WI38 (cell line): Measurements from ENCODE around the gene CHD6.

Experiments
- H3K4me3 ChIP-seq: 2 replicates; pipeline ENCODE4 v1.5.1; 2011; ENCODE audit warnings: low read depth, mild to moderate bottlenecking, control low read depth, low read length
- TF ChIP-seq, protein P1 (sequence below): IDR thresholded peaks from 2 replicates; pipeline ENCODE4 v1.5.1; 2012; ENCODE audit warnings: low read depth, mild to moderate bottlenecking, control low read depth, low read length

The CHD6 gene

DNA sequence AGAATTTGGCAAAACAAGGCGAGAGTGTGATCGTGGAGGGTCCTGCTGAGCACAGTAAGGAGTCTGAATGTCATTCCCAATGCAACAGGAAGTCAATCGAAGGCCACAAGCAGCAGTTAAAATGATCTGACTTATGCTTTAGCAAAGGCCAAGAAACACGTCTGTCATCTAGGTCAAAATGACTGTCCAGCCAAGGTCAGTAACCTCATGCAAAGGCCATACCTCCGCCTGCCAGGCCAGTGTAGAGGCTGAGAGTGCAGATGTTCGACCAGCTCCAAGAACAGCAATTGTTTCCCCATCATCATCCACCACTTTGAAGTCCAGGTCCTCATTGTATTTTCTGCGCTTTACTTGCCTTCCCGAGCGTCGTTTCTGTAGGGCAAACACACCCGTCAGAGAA is 105.6 kb downstream of the CHD6 start:
- TF ChIP-seq, protein P1, sequence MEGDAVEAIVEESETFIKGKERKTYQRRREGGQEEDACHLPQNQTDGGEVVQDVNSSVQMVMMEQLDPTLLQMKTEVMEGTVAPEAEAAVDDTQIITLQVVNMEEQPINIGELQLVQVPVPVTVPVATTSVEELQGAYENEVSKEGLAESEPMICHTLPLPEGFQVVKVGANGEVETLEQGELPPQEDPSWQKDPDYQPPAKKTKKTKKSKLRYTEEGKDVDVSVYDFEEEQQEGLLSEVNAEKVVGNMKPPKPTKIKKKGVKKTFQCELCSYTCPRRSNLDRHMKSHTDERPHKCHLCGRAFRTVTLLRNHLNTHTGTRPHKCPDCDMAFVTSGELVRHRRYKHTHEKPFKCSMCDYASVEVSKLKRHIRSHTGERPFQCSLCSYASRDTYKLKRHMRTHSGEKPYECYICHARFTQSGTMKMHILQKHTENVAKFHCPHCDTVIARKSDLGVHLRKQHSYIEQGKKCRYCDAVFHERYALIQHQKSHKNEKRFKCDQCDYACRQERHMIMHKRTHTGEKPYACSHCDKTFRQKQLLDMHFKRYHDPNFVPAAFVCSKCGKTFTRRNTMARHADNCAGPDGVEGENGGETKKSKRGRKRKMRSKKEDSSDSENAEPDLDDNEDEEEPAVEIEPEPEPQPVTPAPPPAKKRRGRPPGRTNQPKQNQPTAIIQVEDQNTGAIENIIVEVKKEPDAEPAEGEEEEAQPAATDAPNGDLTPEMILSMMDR, result no peak
- no peak overlapping the region for H3K4me3 ChIP-seq

DNA sequence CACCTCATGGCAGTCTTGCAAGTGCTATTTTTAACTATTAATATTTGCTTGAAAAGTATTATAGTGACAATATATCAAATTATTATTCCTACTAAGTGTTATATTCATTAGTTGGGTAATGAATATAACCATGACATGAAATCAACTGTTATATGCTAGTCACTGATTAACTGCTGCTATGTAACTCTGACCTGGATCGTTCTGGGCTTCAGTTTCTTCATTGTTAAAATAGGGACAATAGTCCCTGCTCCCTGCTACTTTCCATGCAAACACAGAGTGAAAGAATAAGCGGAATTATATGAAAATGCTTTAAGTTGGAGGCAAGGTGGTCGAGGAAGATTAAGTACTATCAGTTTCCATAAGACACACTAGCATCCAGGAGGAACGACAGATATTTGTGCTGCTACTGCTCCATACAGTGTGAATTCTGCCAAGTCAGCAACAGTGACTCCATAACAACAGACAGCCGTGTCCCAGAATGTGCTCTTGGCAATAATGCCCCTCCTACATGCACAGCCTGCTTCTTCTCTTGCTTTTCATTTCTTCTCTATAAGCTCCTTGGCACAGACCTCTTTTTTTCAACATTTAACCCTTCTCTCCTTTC is 107.2 kb downstream of the CHD6 start:
- TF ChIP-seq, protein P1, result no peak

DNA sequence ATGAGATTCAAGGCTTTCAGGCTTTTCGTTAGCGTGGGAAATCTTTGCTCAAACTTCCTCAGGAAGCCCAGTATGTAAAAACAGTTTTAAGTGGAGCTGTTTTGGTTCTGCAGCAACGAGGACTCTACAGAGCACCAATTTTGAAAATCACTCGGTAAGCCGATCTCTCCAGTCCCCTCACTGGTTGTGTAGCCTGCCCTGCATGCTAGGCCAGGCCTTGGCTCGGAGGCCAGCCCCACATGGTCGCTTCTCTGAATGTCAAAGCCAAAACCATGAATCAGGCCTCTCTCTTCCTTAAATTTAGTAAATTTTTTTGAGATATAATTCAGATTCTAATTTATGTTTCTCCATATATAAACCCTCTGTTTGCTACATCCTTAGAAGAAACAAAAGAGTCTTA is 108.0 kb downstream of the CHD6 start:
- no peak overlapping the region for H3K4me3 ChIP-seq
- TF ChIP-seq, protein P1, result no peak

More for the DNA sequence above, 107.2 kb downstream of the CHD6 start:
- H3K4me3 ChIP-seq, result no peak overlapping the region

DNA sequence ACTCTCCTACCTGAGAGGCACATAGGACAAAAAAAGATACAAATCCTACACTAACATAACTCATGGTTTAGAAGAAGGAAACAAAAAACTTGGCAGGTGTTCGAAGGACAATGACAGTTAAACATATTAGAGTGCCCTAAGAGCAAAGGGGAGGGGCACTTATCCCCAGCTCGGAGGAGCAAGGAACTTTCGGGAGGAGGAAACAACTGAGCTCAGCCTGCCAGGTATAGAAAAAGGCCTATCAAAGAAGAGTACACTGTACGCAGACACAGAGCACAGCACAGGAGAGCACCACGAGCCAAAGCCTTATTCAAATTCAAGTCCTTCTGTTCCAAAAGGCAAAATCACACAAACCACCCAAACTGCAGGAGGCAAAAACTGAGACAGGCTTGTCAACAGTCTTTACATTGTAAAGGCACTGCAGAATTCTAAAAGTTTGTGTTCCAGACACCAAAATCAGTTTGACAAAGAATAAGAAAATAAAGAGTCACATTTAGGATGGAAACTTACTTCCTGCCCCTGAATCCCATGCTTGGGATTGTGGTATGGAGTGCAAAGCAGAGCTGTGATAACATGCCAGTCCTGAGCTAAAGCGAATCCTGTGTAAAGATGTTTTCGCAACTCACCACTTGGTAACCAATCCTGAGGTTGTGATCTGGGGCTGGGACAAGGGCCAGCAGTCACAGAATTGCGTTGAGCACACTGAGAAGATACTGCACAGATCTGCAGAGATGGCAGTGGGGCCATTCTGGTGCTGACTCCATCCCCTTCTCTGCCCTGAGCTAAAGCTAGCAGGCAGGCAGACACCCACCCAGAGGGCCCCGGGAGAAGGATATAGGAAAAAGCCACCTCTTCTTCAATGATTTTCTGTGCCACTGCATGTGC is 108.6 kb downstream of the CHD6 start:
- no peak overlapping the region for H3K4me3 ChIP-seq
- TF ChIP-seq, protein P1, result no peak

- TF ChIP-seq, protein P1, result no peak
- H3K4me3 ChIP-seq, result no peak overlapping the region
These were observed 109.8 kb downstream of the CHD6 start for GRCh38 chr20:41508335-41508734.

DNA sequence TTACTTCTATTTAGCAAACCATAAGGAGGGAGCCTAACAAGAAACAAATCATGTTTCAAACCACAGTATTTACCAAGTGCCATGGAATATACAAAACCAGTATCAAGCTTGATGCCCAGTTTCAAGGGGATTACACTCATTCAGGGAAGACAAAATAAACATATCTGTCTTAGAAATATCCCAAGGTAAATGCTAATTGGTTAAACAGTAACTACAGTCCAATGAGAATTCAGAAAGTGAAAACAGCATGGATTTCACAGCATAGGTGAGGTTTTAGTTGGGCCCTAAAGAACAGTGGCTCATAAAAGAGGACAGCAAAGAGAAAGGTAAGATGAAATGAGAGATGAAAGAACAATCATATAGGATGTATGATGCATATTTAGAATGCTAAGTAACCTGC is 110.3 kb downstream of the CHD6 start:
- H3K4me3 ChIP-seq, result no peak overlapping the region
- TF ChIP-seq, protein P1, result no peak

DNA sequence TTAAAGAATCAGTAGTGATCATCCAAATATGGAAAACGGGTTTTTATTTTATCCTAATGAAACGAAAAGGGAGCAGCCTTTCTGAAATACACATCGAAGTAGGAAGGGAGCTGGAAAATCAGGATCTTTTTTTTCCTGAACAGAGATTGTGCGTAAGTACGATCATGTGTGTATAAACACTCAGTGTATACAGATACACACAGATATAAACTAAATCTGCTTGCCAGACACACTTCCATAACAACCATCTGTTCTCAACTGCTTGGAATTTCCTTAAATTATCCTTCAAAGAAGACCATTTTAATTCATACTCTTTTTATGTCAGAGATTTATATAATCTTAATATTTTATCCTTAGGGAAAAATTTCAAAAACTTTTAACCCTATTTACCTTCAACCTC is 110.7 kb downstream of the CHD6 start:
- TF ChIP-seq, protein P1, result no peak
- no peak overlapping the region for H3K4me3 ChIP-seq
